ENCODE data around the gene PCDH12.

DNA sequence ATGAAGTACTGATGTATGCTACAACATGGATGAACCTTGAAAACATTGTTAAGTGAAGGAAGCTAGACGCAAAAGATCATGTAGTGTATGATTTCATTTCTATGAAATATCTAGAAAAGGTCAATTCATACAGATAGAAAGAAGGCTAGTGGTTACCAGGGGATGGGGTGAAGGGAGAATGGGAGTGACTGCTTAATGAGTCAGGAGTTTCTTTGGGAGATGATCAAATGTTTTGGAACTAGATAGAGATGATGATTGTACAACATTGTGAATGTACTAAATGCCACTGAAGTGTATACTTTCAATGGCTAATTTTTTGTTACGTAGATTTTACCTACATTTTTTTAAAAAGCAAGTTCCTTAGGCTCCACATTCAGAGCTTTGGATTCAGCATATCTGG lies 49.2 kb downstream of the PCDH12 start:
- TF ChIP-seq, protein P1, sequence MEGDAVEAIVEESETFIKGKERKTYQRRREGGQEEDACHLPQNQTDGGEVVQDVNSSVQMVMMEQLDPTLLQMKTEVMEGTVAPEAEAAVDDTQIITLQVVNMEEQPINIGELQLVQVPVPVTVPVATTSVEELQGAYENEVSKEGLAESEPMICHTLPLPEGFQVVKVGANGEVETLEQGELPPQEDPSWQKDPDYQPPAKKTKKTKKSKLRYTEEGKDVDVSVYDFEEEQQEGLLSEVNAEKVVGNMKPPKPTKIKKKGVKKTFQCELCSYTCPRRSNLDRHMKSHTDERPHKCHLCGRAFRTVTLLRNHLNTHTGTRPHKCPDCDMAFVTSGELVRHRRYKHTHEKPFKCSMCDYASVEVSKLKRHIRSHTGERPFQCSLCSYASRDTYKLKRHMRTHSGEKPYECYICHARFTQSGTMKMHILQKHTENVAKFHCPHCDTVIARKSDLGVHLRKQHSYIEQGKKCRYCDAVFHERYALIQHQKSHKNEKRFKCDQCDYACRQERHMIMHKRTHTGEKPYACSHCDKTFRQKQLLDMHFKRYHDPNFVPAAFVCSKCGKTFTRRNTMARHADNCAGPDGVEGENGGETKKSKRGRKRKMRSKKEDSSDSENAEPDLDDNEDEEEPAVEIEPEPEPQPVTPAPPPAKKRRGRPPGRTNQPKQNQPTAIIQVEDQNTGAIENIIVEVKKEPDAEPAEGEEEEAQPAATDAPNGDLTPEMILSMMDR (IDR thresholded peaks at IDR 0.05 in 8 of 11, conservative IDR thresholded peaks at IDR 0.05 in 3 of 11) = no peak
- TF ChIP-seq POLR2A (IDR thresholded peaks at IDR 0.05) = no peak

Data from spleen (tissue), 7 donors.